Endodermal cell (in vitro differentiated cells): ENCODE results near the gene BAIAP2L2. TPM values are rescaled to one million over a fixed set of nuclear protein-coding genes. Genes with fewer than 3 reads are reported as not detected.

Source experiments
- DNase-seq: peaks from one replicate; pipeline ENCODE4 v3.0.0-alpha.2; 2017
- H3K27ac ChIP-seq: 2 replicates; pipeline ENCODE4 v1.5.1; 2013; ENCODE audit warnings: mild to moderate bottlenecking, low read depth, low read length, moderate library complexity
- H3K27me3 ChIP-seq: 2 replicates; pipeline ENCODE4 v1.6.1; 2013; ENCODE audit warnings: mild to moderate bottlenecking, low read length, moderate library complexity; ENCODE audit not compliant: insufficient read depth, control insufficient read depth, poor library complexity, severe bottlenecking
- H3K36me3 ChIP-seq: 2 replicates; pipeline ENCODE4 v1.7.0; 2013; ENCODE audit warnings: mild to moderate bottlenecking, low read length, moderate library complexity; ENCODE audit not compliant: control insufficient read depth, insufficient read depth
- H3K4me1 ChIP-seq: one replicate; pipeline ENCODE4 v1.7.0; 2013; ENCODE audit warnings: low read length; ENCODE audit not compliant: control insufficient read depth, insufficient read depth
- H3K4me3 ChIP-seq: 2 replicates; pipeline ENCODE4 v1.5.1; 2013; ENCODE audit warnings: mild to moderate bottlenecking, low read length, moderate library complexity
- H3K9ac ChIP-seq: 2 replicates; pipeline ENCODE4 v1.6.1; 2013; ENCODE audit warnings: mild to moderate bottlenecking, low read length, moderate library complexity; ENCODE audit not compliant: poor library complexity, severe bottlenecking; ENCODE audit errors: extremely low read depth
- H3K9me3 ChIP-seq: 2 replicates; pipeline ENCODE4 v1.6.1; 2013; ENCODE audit warnings: mild to moderate bottlenecking, low read length, moderate library complexity; ENCODE audit not compliant: control insufficient read depth
- H3K27ac Mint-ChIP-seq: 2 replicates; pipeline ENCODE4 v1.8.0; 2020; ENCODE audit warnings: mixed read lengths
- H3K27me3 Mint-ChIP-seq: 2 replicates; pipeline ENCODE4 v1.8.0; 2021; ENCODE audit warnings: mild to moderate bottlenecking, mixed read lengths; ENCODE audit not compliant: insufficient read depth
- H3K36me3 Mint-ChIP-seq: 2 replicates; pipeline ENCODE4 v1.8.0; 2020; ENCODE audit warnings: low read depth, mixed read lengths
- H3K4me1 Mint-ChIP-seq: 2 replicates; pipeline ENCODE4 v1.8.0; 2020; ENCODE audit warnings: mixed read lengths
- H3K4me3 Mint-ChIP-seq: 2 replicates; pipeline ENCODE4 v1.8.0; 2020; ENCODE audit warnings: mild to moderate bottlenecking, moderate library complexity, mixed read lengths
- H3K9me3 Mint-ChIP-seq: 2 replicates; pipeline ENCODE4 v1.8.0; 2020; ENCODE audit warnings: mild to moderate bottlenecking, mixed read lengths
- WGBS, 2 experiments: methylation state at CpG; one replicate each; pipeline versions ENCODE4 v1.1.5 to v1.1.7; 2013; ENCODE audit warnings: missing lambda C conversion rate in 2 of 2, mixed read lengths in 1 of 2; ENCODE audit not compliant: insufficient coverage in 1 of 2, insufficient read length in 1 of 2; 5-methylcytosine and 5-hydroxymethylcytosine counted together
- total RNA-seq, 2 donors: library from RNA; stranded (reverse); fragmentation: NEBNext Ultra II Directional in 1 of 2; extraction: Animal tissue kit (Norgen Biotek cat#: 25700) in 1 of 2; gene quantifications; 2 replicates in 1 of 2; 3 replicates in 1 of 2; pipeline ENCODE4 v1.2.1, GENCODE V29; 2021
- TF ChIP-seq, protein P1 (sequence below): fragments of 200-600 bp; sonication (generic); conservative IDR thresholded peaks from 2 replicates; pipeline ENCODE4 v1.5.0; 2021; ENCODE audit warnings: antibody characterized with exemption, mild to moderate bottlenecking

The BAIAP2L2 gene
- total RNA-seq, 2 donors from 2014 or later, result 1.4 to 3.7 TPM

DNA sequence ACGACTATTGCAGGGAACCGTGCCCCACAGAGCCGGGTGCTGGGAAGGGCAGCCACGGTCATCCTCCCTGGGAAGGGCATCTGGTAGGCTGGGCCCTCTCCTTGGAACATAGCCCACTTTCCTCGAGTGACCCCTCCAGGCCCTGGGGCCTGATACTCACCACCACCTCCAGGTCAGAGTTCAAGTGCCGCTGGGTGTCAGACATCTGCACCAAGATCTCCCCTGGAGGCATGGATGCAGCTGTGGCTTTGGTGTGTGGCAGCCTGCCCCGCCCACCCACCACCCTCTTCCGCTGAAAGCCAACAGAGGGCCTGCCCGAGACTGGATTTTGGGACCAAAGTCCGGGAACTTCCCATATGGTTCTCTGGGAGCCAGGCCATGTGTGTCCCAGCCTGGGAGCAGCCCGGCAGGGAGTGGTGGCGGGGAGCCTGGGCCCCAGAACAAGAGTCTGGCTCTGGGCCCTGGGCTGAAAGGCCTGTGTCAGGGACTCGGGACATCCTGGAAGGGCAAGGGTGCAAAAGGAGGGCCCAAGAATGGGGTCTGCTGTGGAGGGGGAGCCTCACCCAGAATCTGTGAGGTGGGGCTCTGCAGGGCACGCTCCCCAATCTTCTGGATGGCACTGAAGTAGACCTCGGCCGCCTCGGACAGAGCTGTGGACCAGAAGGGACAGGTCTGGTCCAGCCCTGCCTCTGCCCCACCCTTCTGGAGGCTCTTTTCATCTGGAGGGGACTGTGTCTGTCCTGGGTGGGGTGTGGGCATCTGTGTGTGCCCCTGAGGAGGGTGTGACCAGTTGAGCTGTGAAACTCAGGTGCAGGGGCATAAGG, 2.6 kb downstream of the BAIAP2L2 start:
- Histone ChIP-seq H3K27me3 (peaks cover 4% of the 10 kb centered on the region), H3K27ac (no peak overlapping the region), H3K36me3 (no peaks in the 10 kb centered on the region), H3K4me3 (no peak overlapping the region), H3K9ac (no peak overlapping the region), H3K4me1 (no peaks in the 10 kb centered on the region), H3K9me3 (no peaks in the 10 kb centered on the region)
- Mint-ChIP-seq H3K27me3 (no peaks in the 10 kb centered on the region), H3K36me3 (no peaks in the 10 kb centered on the region), H3K27ac (no peak overlapping the region), H3K4me1 (peaks cover 6% of the 10 kb centered on the region), H3K9me3 (no peaks in the 10 kb centered on the region), H3K4me3 (no peak overlapping the region)
- no peak for DNase-seq
- TF ChIP-seq, protein P1, sequence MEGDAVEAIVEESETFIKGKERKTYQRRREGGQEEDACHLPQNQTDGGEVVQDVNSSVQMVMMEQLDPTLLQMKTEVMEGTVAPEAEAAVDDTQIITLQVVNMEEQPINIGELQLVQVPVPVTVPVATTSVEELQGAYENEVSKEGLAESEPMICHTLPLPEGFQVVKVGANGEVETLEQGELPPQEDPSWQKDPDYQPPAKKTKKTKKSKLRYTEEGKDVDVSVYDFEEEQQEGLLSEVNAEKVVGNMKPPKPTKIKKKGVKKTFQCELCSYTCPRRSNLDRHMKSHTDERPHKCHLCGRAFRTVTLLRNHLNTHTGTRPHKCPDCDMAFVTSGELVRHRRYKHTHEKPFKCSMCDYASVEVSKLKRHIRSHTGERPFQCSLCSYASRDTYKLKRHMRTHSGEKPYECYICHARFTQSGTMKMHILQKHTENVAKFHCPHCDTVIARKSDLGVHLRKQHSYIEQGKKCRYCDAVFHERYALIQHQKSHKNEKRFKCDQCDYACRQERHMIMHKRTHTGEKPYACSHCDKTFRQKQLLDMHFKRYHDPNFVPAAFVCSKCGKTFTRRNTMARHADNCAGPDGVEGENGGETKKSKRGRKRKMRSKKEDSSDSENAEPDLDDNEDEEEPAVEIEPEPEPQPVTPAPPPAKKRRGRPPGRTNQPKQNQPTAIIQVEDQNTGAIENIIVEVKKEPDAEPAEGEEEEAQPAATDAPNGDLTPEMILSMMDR, result no peak
- WGBS, 2 experiments, result 87 to 88% methylated on average over 8 to 17 of the region's 17 CpGs

DNA sequence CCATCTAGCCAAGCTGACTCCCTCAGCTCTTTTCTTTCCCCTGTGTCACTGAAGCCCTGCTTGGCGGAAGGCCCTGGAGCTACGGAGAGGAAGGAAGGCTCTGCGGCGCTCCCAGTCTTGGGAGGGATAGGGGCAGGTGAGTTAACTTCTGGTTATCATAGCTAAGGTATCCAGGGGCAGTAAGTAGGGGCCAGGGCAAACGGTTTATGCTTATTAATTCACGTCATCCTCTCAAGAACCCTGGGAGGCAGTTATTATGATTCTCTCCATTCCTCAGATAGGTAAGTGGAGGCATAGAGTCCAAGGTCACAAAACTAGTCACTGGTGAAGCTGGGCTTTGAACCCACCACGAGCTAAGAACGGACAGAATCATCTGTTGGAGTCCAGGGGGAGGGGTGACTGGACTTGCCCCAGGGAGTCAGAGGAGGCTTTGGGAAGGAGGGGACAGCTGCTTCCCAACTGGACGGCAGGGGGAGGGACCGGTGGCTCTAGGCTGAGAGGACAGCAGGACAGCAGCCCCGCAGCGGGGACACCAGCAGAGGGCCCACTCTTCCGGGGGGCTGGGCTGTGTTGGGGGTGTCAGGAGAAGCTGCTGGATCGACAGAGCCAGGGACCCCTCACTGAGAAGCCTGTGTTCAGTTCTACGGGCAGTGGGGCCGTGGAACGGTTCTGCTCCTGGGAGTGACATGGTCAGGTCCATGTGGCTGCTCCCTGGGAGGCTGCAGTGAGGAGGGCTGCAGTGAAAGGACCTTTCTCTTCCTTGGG, 3.5 kb downstream of the BAIAP2L2 start:
- Mint-ChIP-seq H3K4me3 (no peak overlapping the region), H3K27ac (no peak overlapping the region), H3K9me3 (no peaks in the 10 kb centered on the region), H3K36me3 (no peaks in the 10 kb centered on the region), H3K4me1 (peaks cover 6% of the 10 kb centered on the region), H3K27me3 (no peaks in the 10 kb centered on the region)
- Histone ChIP-seq H3K9me3 (no peaks in the 10 kb centered on the region), H3K36me3 (no peaks in the 10 kb centered on the region), H3K27me3 (peaks cover 4% of the 10 kb centered on the region), H3K27ac (no peak overlapping the region), H3K4me1 (no peaks in the 10 kb centered on the region), H3K4me3 (no peak overlapping the region), H3K9ac (no peak overlapping the region)
- WGBS, 2 experiments, result 78 to 85% methylated on average over 9 to 17 of the region's 17 CpGs
- TF ChIP-seq, protein P1, result no peak
- DNase-seq, result no peak

DNA sequence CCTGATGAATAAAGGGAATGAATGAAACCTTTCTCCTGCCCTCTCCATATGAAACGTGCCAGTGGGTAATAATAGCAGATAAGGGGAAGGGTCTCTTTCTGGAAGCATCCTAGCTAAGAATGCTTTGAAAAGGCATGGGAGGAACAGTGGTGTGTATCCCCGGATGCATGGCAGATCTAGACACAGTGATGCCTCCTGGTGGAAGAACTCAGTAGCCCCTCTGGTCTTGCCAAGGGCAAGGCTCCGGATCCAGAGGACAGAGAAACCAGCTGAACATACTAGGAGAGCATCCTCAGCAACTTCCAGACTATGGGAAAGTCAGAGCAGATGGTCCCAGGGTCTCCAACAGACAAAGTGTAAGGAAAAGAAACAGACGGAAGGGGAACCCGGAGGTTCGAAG, 6.4 kb downstream of the BAIAP2L2 start:
- TF ChIP-seq, protein P1, result peak; percentile 77
- 77 to 83% methylated on average over 2 to 6 of the region's 6 CpGs for WGBS, 2 experiments
- Histone ChIP-seq H3K9ac (no peak overlapping the region), H3K27ac (no peak overlapping the region), H3K4me3 (no peak overlapping the region), H3K9me3 (no peaks in the 10 kb centered on the region), H3K4me1 (no peaks in the 10 kb centered on the region), H3K27me3 (no peaks in the 10 kb centered on the region), H3K36me3 (no peaks in the 10 kb centered on the region)
- H3K4me1 Mint-ChIP-seq, result no peaks in the 10 kb centered on the region
- DNase-seq, result peak; percentile 86
- H3K27ac Mint-ChIP-seq, result no peak overlapping the region
- H3K27me3 Mint-ChIP-seq, result no peaks in the 10 kb centered on the region
- no peak overlapping the region for H3K4me3 Mint-ChIP-seq
- H3K36me3 Mint-ChIP-seq, result no peaks in the 10 kb centered on the region
- no peaks in the 10 kb centered on the region for H3K9me3 Mint-ChIP-seq
